ENCODE results near the gene CPNE9. TPM values are rescaled to one million over a fixed set of nuclear protein-coding genes. Genes with fewer than 3 reads are reported as not detected.

CPNE9 gene
- total RNA-seq, 1 donor from 2014 or later: 0.29 TPM

GRCh38 chr3:9778143-9779074, 74.8 kb downstream of the CPNE9 start:
- no peak for DNase-seq (ENCODE audit: low spot score)

GRCh38 chr3:9779075-9779593, 75.5 kb downstream of the CPNE9 start:
- DNase-seq (ENCODE audit: low spot score): no peak

Other genes with a start within 250 kb of the CPNE9 start
- gene LHFPL4, start 150.0 kb upstream of the CPNE9 start, total RNA-seq: not detected
- 31.7 TPM for gene MTMR14, start 54.3 kb upstream of the CPNE9 start, total RNA-seq
- 18.6 TPM for gene BRPF1, start 27.9 kb downstream of the CPNE9 start, total RNA-seq
- gene OGG1, start 46.1 kb downstream of the CPNE9 start, total RNA-seq: 25.3 TPM
- 24.3 TPM for gene CAMK1, start 66.1 kb downstream of the CPNE9 start, total RNA-seq
- gene TADA3, start 88.6 kb downstream of the CPNE9 start, total RNA-seq: 54.6 TPM
- 166 TPM for gene ARPC4, start 89.2 kb downstream of the CPNE9 start, total RNA-seq
- 98.3 TPM for gene TTLL3, start 106.4 kb downstream of the CPNE9 start, total RNA-seq
- 33.9 TPM for gene RPUSD3, start 140.2 kb downstream of the CPNE9 start, total RNA-seq
- gene CIDEC, start 176.4 kb downstream of the CPNE9 start, total RNA-seq: 1.1 TPM
- 26.6 TPM for gene JAGN1, start 186.8 kb downstream of the CPNE9 start, total RNA-seq
- 11.9 TPM for gene IL17RE, start 199.0 kb downstream of the CPNE9 start, total RNA-seq
- gene IL17RC, start 213.3 kb downstream of the CPNE9 start, total RNA-seq: 34.0 TPM
- 37.0 TPM for gene CRELD1, start 230.0 kb downstream of the CPNE9 start, total RNA-seq
- gene PRRT3, start 248.6 kb downstream of the CPNE9 start, total RNA-seq: 3.5 TPM